GM21381 (cell line): ENCODE data around the gene NGDN.

Source experiments
- ATAC-seq: cut with Tn5 transposase; IDR thresholded peaks from one replicate; pipeline ENCODE4 v1.9.1; 2021; ENCODE audit warnings: mild to moderate bottlenecking, moderate library complexity; ENCODE audit not compliant: unreplicated experiment

Gene NGDN

GRCh38 chr14:23520899-23521533 is 51.5 kb downstream of the NGDN start:
- ATAC-seq, result no peak

GRCh38 chr14:23521785-23522640 is 52.5 kb downstream of the NGDN start:
- ATAC-seq, result no peak

- no peak for ATAC-seq
Observed at GRCh38 chr14:23522643-23523198, 53.2 kb downstream of the NGDN start.

- ATAC-seq, result no peak
Observed at GRCh38 chr14:23523229-23524016, 53.9 kb downstream of the NGDN start.

GRCh38 chr14:23524954-23525353 is 55.5 kb downstream of the NGDN start:
- ATAC-seq, result no peak

GRCh38 chr14:23525611-23526010 is 56.1 kb downstream of the NGDN start:
- no peak for ATAC-seq
